ENCODE data around the gene FBXO28.
A peak's percentile ranks its signal among the peaks of the same experiment; 100 is the strongest.

Gene FBXO28

DNA sequence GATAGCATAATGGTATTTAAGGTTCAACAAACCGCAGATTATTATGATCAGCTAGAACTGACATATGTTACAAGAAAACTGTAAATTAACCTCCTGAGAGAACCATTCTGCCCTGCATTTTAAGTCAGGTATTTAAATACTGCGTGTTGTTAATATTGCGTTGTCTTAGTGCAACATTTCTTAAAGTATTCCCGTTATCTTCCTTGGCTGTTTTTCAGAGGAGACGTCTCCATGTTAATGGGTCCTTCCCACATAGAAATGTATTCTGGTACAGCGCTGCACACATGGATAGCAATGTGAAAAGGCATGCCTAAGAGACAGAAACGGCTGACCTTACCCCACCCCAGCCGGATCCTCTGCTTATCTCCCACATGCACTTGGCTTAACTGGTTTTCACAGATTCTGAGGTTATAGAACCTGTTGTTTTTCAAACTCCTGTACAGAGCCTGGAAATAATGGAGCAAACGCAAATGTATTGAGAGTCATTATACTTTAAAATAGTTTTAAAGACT, 46.3 kb downstream of the FBXO28 start:
- no peak for DNase-seq

- DNase-seq, result no peak
Measured at GRCh38 chr1:224162768-224163167, 48.9 kb downstream of the FBXO28 start.

GRCh38 chr1:224163311-224163710, 49.4 kb downstream of the FBXO28 start:
- no peak for DNase-seq

DNA sequence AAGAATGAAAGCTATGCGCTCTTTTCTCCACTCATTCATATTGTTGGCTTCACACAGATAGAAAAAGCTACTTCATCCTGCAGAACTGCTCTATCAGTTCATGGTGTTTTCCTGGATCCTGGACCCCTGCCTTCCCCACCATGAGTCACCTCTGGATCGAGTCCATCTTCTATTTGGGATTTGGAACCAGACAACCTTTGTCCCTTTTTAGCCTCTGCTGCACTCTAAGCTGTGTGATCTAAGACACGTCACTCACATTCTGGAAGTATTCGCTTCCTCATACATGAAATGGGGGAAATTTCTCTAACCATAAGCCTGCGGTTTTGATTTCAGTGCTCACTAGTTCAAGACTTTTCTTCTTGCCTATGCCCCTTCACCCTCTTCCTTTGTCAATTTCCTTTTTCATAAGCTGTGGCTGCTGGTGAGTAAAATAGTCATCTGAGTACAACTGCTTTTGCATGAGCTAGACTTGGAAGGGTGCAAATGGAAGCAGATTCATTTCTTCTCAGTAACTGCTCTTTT, 55.0 kb downstream of the FBXO28 start:
- no peak for DNase-seq

GRCh38 chr1:224169718-224170270, 55.9 kb downstream of the FBXO28 start:
- no peak for DNase-seq

GRCh38 chr1:224170343-224170742, 56.4 kb downstream of the FBXO28 start:
- no peak for DNase-seq

- peak; percentile 20 for DNase-seq
Measured at GRCh38 chr1:224170748-224171478, 57.0 kb downstream of the FBXO28 start.

GRCh38 chr1:224172229-224172628, 58.3 kb downstream of the FBXO28 start:
- DNase-seq, result no peak

DNA sequence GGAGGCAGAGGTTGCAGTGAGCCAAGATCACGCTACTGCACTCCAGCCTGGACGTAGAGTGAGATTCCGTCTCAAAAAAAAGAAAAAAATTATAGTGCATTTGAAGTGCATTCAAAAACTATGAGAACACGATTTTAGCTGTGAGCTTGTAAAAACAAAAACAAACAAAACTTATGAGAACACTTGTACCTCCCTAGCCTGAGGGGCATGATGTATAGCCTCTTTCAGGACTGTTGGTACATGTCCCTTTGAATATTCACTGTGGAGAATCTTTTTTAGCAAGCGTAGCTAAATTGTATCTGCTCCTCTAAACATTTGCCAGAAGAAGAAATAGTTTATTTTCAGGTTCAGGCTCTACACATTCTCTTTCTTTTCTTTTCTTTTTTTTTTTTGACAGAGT, 59.6 kb downstream of the FBXO28 start:
- no peak for DNase-seq

GRCh38 chr1:224175617-224176016, 61.7 kb downstream of the FBXO28 start:
- DNase-seq, result no peak

- DNase-seq, result no peak
Measured at GRCh38 chr1:224177356-224177999, 63.6 kb downstream of the FBXO28 start.

DNA sequence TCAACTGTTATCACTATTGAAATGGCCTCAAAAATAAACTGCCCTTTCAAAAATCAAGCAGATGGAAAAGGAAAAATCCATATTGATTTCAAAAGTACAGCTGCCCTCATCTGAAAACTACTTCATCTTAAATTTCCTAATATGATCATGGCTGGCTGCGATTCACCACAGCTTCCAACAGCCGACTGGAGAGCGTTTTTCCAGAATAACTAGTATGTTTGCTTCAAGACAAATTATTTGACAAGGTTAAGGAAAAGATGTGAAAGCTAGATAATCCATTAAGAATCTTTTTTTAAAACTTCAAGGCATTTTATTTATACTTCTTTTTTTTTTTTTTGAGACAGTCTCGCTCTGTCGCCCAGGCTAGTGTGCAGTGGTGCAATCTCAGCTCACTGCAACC, 65.0 kb downstream of the FBXO28 start:
- DNase-seq, result no peak

DNA sequence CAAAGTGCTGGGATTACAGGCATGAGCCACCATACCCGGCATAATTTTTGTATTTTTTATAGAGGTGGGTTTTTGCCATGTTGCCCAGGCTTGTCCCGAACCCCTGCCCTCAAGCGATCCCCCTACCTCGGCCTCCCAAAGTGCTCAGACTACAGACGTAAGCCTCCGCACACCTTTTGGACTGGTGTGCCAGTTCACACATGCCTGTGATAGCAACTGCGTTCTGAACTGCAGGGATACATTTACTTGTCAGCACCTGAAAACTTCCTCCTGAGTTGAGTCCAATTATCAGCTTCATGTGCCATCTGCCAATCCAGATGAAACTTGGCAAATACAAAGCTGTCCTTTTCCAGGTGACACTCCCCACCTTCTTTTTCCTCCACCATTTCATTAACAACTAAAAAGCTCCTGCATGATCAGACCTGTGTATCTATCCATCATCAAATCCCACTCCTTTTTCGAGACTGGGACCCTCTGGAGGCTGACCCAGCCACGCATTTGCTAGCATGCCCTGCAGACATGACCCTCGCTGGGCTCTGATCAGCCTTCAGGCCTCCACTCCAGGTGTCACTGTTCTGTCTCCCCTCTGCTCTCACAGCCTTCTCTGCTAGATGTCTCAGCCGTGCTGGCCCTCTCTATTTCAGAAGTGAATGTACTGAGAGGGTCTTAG, 67.0 kb downstream of the FBXO28 start:
- no peak for DNase-seq

DNA sequence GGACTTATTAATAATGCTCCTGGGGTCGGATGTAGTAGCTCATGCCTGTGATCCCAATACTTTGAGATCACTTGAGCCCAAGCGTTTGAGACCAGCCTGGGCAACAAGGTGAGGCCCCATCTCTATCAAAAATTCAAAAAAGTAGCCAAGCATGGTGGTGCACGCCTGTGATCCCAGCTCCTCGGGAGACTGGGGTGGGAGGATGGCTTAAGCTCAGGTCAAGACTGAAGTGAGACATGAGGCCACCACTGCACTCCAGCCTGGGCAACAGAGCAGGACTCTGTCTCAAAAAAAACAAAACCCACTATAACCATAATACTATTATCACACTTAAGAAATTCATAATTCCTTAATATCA, 67.5 kb downstream of the FBXO28 start:
- no peak for DNase-seq

DNA sequence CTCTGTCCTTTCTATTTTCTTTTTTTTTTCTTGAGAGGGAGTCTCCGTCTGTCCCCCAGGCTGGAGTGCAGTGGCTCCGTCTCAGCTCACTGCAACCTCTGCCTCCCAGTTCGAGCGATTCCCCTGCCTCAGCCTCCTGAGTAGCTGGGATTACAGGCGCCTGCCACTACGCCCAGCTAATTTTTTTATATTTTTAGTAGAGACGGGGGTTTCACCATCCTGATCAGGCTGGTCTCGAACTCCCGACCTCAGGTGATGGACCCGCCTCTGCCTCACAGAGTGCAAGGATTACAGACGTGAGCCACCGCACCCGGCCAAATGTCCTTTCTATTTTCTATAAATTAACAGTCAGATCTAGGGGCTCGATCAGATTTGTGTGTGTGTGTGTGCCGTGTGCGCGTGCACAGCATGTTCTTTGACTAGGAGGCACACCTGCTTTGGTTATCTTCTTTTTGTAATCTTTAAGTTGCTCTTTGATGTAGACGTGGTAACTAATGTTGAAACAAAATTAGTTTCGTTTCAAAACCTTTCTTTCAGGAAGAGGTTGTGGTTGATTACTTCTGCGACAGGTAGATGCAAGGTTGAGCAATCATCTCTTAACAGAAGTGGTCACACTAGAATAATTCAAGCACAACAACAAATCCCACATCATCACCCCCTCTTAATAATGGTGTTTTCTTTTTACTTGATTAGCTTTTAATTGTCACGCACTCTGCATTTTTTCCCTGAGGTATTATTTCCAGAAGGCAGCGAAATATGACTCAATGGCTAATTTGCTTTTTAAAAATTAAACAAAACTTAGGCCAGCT, 68.3 kb downstream of the FBXO28 start:
- peak; percentile 48 for DNase-seq

GRCh38 chr1:224182866-224183590, 69.1 kb downstream of the FBXO28 start, which contains the start of gene DEGS1:
DEGS1 (plus strand) TSS chr1:224183240; CDS start chr1:224183337, 97 bp downstream.
- DNase-seq, result peak; percentile 79

- DNase-seq, result peak; percentile 69
Measured at GRCh38 chr1:224183591-224184312, 69.8 kb downstream of the FBXO28 start.

GRCh38 chr1:224185208-224185607, 71.3 kb downstream of the FBXO28 start:
- DNase-seq, result no peak

DNA sequence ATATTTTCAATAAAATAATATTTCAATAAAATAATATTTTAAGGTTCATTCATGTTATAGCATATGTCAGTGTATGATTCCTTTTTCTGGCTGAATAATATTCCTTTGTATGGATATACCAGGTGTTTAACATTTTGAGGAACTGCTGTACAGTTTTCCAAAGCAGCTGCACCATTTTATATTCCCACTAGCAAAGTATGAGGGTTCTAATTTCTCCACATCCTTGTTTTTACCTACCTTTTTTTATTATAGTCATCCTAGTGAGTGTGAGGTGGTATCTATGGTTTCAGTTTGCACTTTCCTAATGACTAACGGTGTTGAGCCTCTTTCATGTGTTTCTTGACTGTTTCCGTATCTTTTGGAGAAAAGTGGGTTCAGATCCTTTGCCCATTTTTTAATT, 74.4 kb downstream of the FBXO28 start:
- DNase-seq, result no peak

GRCh38 chr1:224189561-224189960, 75.7 kb downstream of the FBXO28 start:
- DNase-seq, result no peak

Data from stimulated activated CD4-positive, alpha-beta T cell treated with anti-CD3 and anti-CD28 coated beads, Interleukin-4, amount 100 ng/mL, for 1 hour (primary cell).